HG03280 (cell line): ENCODE measurements around the gene PCDHGB5.
"Not testable (repeated sequence)": the region's sequence is repeated elsewhere in the genome, so short reads cannot be mapped to it uniquely, and the experiment has no call there.

ENCODE experiments used
- ATAC-seq: cut with Tn5 transposase; IDR thresholded peaks from one replicate; pipeline ENCODE4 v1.9.1; 2021; ENCODE audit warnings: mild to moderate bottlenecking, moderate library complexity; ENCODE audit not compliant: unreplicated experiment

Gene PCDHGB5

GRCh38 chr5:141409598-141410306 lies 12.0 kb downstream of the PCDHGB5 start:
- no peak for ATAC-seq

GRCh38 chr5:141411575-141411974 lies 13.8 kb downstream of the PCDHGB5 start:
- no peak for ATAC-seq

GRCh38 chr5:141412854-141413539 lies 15.2 kb downstream of the PCDHGB5 start, which contains the start of gene PCDHGA10:
Gene PCDHGA10, plus strand, starts transcription at chr5:141412987. Its CDS starts 189 bp downstream, at chr5:141413176.
- peak; percentile 66 for ATAC-seq

- ATAC-seq, result no peak
Observed at GRCh38 chr5:141413540-141414069, 15.9 kb downstream of the PCDHGB5 start.

GRCh38 chr5:141414548-141415274 lies 17.0 kb downstream of the PCDHGB5 start:
- not testable (repeated sequence) for ATAC-seq

- not testable (repeated sequence) for ATAC-seq
Observed at GRCh38 chr5:141415275-141415618, 17.5 kb downstream of the PCDHGB5 start.

GRCh38 chr5:141417494-141418172 lies 19.9 kb downstream of the PCDHGB5 start, which contains the start of gene PCDHGB7:
Gene PCDHGB7, plus strand, starts transcription at chr5:141417677. Its CDS starts 183 bp downstream, at chr5:141417860.
- ATAC-seq, result not testable (repeated sequence)

- no peak for ATAC-seq
Observed at GRCh38 chr5:141419074-141419880, 21.5 kb downstream of the PCDHGB5 start.

- peak; percentile 43 for ATAC-seq
Observed at GRCh38 chr5:141420855-141421488, 23.2 kb downstream of the PCDHGB5 start, which contains the start of gene PCDHGA11. Gene PCDHGA11, plus strand, starts transcription at chr5:141421051. Its CDS starts 177 bp downstream, at chr5:141421228.

- ATAC-seq, result no peak
Observed at GRCh38 chr5:141421489-141421855, 23.7 kb downstream of the PCDHGB5 start.

GRCh38 chr5:141422742-141423291 lies 25.1 kb downstream of the PCDHGB5 start:
- no peak for ATAC-seq

GRCh38 chr5:141427783-141428426 lies 30.2 kb downstream of the PCDHGB5 start:
- ATAC-seq, result no peak

- peak; percentile 89 for ATAC-seq
Observed at GRCh38 chr5:141430332-141431113, 32.8 kb downstream of the PCDHGB5 start, which contains the start of gene PCDHGA12. Gene PCDHGA12, plus strand, starts transcription at chr5:141430507. Its CDS starts 253 bp downstream, at chr5:141430760.

GRCh38 chr5:141431286-141431685 lies 33.5 kb downstream of the PCDHGB5 start:
- peak; percentile 57 for ATAC-seq

- not testable (repeated sequence) for ATAC-seq
Observed at GRCh38 chr5:141432308-141432707, 34.6 kb downstream of the PCDHGB5 start.

GRCh38 chr5:141432726-141433125 lies 35.0 kb downstream of the PCDHGB5 start:
- ATAC-seq, result not testable (repeated sequence)

- no peak for ATAC-seq
Observed at GRCh38 chr5:141434006-141434405, 36.3 kb downstream of the PCDHGB5 start.

GRCh38 chr5:141437221-141437620 lies 39.5 kb downstream of the PCDHGB5 start:
- ATAC-seq, result no peak
